Measurements from ENCODE around the gene P3H2.

P3H2 gene

GRCh38 chr3:190124067-190124466 lies 3.4 kb upstream of the P3H2 start:
- no peak for DNase-seq (ENCODE audit: low read depth)
- TF ChIP-seq CTCF (IDR thresholded peaks at IDR 0.05; ENCODE audit: low read depth, low read length, missing control alignments): no peak
- H3K4me3 ChIP-seq (ENCODE audit: low read depth, low read length): no peak overlapping the region

DNA sequence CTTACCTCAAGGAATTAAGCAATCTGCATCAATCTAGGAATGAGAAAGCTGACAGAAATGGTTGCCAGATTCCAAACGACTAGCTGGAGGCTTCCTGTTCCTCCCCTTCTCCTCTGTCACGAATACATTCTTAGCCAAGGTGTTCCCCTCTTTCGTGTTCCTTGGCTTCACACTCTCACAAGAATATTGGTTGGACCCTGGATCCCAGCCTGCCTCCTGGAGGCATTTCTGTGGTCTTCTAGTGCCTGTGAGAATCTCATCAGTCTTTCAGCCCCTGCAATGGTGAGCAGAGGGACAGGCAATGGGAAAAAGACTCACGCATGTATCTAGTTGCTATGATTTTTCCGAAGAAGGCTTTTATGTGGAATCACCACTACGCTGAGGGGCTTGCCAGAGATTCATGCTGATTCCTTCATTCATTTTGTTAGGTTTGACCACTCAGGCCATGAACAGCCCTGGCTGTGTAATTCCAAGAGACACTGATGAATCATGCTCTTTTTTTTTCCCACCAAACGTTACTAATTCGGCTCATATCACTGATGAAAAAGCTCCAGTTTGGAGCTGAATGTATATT lies 1.6 kb upstream of the P3H2 start:
- no peak for DNase-seq (ENCODE audit: low read depth)
- no peak for TF ChIP-seq CTCF (IDR thresholded peaks at IDR 0.05; ENCODE audit: low read depth, low read length, missing control alignments)
- no peak overlapping the region for H3K4me3 ChIP-seq (ENCODE audit: low read depth, low read length)

DNA sequence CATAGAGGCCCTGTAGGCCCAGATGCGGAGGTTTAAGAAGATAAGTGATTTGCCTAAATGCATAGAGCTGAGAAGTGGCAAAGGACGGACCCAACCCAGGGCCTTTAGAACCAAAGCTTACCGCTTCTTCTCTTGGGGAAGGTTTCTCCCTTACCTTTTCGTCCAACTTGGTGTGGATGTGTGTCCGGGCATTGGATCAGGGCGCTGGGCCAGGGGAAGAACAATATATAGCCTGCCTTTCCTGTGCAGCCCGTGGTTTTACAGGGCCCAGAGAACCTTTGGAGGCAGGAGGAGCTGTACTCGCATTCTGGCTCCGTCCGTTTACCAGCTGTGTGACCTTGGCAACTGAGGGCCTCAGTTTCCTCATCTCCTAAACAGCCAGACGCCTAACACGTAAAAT lies 686 bp upstream of the P3H2 start:
- DNase-seq (ENCODE audit: low read depth): no peak
- no peak overlapping the region for H3K4me3 ChIP-seq (ENCODE audit: low read depth, low read length)
- TF ChIP-seq CTCF (IDR thresholded peaks at IDR 0.05; ENCODE audit: low read depth, low read length, missing control alignments): no peak

GRCh38 chr3:190121061-190121377 lies 322 bp upstream of the P3H2 start:
- TF ChIP-seq CTCF (IDR thresholded peaks at IDR 0.05; ENCODE audit: low read depth, low read length, missing control alignments): no peak
- no peak for DNase-seq (ENCODE audit: low read depth)
- no peak overlapping the region; the same call in 1 of the 2 replicates for H3K4me3 ChIP-seq (ENCODE audit: low read depth, low read length)

DNA sequence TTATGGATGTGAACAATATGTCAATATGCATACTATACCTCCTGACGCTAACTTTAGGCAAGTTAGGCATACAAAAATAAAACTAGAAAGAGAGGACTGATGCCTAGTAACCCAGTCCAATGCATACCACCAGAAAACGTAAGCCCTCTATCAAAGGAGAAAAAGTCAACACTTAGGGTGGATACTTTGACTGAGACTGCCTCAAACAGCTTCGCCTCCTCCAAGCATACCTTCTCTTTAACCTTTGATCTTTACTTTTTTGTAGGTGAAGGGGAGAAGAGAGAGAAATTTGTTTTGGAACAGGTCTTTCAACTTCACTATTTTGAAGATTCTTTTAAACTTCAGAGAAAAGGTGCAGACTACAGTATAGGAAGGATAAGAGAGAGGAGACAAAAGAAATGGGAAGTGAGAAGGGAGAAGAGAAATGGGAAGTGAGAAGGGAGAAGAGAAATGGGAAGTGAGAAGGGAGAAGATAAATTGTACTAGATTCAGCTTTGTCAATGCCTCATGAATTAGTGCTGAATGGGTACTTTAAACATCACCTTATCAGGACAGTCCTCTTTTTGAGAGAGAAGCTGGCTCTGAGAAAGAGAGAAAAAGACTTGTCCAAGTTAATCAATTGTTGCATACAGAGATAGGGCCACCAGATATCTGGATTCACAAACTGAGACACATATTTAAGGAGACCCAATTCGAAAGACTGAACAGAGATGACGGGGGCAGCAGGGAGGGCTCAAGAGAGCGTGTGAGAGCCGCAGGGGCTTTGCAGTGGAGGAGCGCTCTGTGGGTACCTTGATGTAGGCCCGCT lies 1.0 kb downstream of the P3H2 start:
- TF ChIP-seq CTCF (IDR thresholded peaks at IDR 0.05; ENCODE audit: low read depth, low read length, missing control alignments): no peak
- H3K4me3 ChIP-seq (ENCODE audit: low read depth, low read length): peak overlapping the region; percentile 48; the same call in 1 of the 2 replicates
- DNase-seq (ENCODE audit: low read depth): no peak

- TF ChIP-seq CTCF (IDR thresholded peaks at IDR 0.05; ENCODE audit: low read depth, low read length, missing control alignments): no peak
- H3K4me3 ChIP-seq (ENCODE audit: low read depth, low read length): no peak overlapping the region
- no peak for DNase-seq (ENCODE audit: low read depth)
Observed at GRCh38 chr3:190118438-190118837, 2.3 kb downstream of the P3H2 start.

GRCh38 chr3:190117981-190118380 lies 2.7 kb downstream of the P3H2 start:
- no peak for TF ChIP-seq CTCF (IDR thresholded peaks at IDR 0.05; ENCODE audit: low read depth, low read length, missing control alignments)
- no peak for DNase-seq (ENCODE audit: low read depth)
- no peak overlapping the region for H3K4me3 ChIP-seq (ENCODE audit: low read depth, low read length)

Measured in GM12864 (cell line).